SK-N-SH (cell line): Measurements from ENCODE around the gene NSD2. TPM values are rescaled to one million over a fixed set of nuclear protein-coding genes. Genes with fewer than 3 reads are reported as not detected.
A peak's percentile ranks its signal among the peaks of the same experiment; 100 is the strongest.

ENCODE experiments used
- CTCF ChIA-PET: fragments of 300-600, 350-600 bp; formaldehyde crosslinking; extraction: SDS; loops from one replicate; lab custom pipeline; 2021; lab: Yijun Ruan, JAX
- POLR2A ChIA-PET: fragments of 350-600 bp; sonication (Branson Sonifier 250); formaldehyde crosslinking; extraction: SDS; loops from one replicate; lab custom pipeline; 2020; ENCODE audit warnings: antibody characterized with exemption, inconsistent platforms; lab: Yijun Ruan, JAX
- DNase-seq: peaks from one replicate; pipeline ENCODE4 v3.0.0; 2012
- H2AFZ ChIP-seq: fragments of 200-600 bp; sonication (generic); 2 replicates; pipeline ENCODE4 v1.8.1; 2016; ENCODE audit warnings: antibody characterized with exemption, mild to moderate bottlenecking, low read depth
- H3F3A ChIP-seq: fragments of 200-600 bp; sonication (generic); replicated peaks from 2 replicates; pipeline ENCODE3; 2016; ENCODE audit warnings: antibody characterized with exemption, mild to moderate bottlenecking; ENCODE audit not compliant: insufficient read depth
- H3K27ac ChIP-seq, 2 experiments: fragments of 200-500 bp in 1 of 2; fragments of 200-600 bp in 1 of 2; sonication (Bioruptor generic) in 1 of 2; sonication (generic), shearing (Covaris generic) in 1 of 2; 2 replicates each; pipeline versions ENCODE4 v1.5.1 to v1.6.1; 2014 to 2016; ENCODE audit warnings: low read depth in 2 of 2, inconsistent platforms in 1 of 2, low read length in 1 of 2, mild to moderate bottlenecking in 1 of 2, mixed read lengths in 1 of 2
- H3K27me3 ChIP-seq: fragments of 200-600 bp; sonication (generic), shearing (Covaris generic); 2 replicates; pipeline ENCODE4 v1.6.1; 2016; ENCODE audit warnings: mixed run types; ENCODE audit not compliant: insufficient read depth
- H3K36me3 ChIP-seq, 2 experiments: fragments of 200-500 bp in 1 of 2; fragments of 200-600 bp in 1 of 2; sonication (Bioruptor generic) in 1 of 2; sonication (generic) in 1 of 2; replicated peaks in 1 of 2; 2 replicates each; pipeline versions ENCODE3 to v1.5.1; 2014 to 2016; ENCODE audit warnings: low read length in 1 of 2, mild to moderate bottlenecking in 1 of 2; ENCODE audit not compliant: insufficient read depth in 2 of 2, control insufficient read depth in 1 of 2
- H3K4me1 ChIP-seq, 2 experiments: fragments of 200-500 bp in 1 of 2; fragments of 200-600 bp in 1 of 2; sonication (Bioruptor generic) in 1 of 2; sonication (generic), shearing (Covaris generic) in 1 of 2; 2 replicates each; pipeline versions ENCODE4 v1.5.1 to v1.6.1; 2014 to 2016; ENCODE audit warnings: low read depth in 1 of 2, low read length in 1 of 2, mixed run types in 1 of 2; ENCODE audit not compliant: insufficient read depth in 2 of 2, control insufficient read depth in 1 of 2
- H3K4me2 ChIP-seq: fragments of 200-600 bp; sonication (generic), shearing (Covaris generic); 2 replicates; pipeline ENCODE4 v1.6.1; 2017; ENCODE audit warnings: mixed run types
- H3K4me3 ChIP-seq, 2 experiments: fragments of 200-500 bp in 1 of 2; fragments of 200-600 bp in 1 of 2; sonication (Bioruptor generic) in 1 of 2; sonication (generic), shearing (Covaris generic) in 1 of 2; 2 replicates each; pipeline versions ENCODE4 v1.5.1 to v1.8.1; 2014 to 2016; ENCODE audit warnings: low read depth in 2 of 2, inconsistent platforms in 1 of 2, low read length in 1 of 2, mild to moderate bottlenecking in 1 of 2, mixed read lengths in 1 of 2, moderate library complexity in 1 of 2
- H3K79me2 ChIP-seq: fragments of 200-600 bp; sonication (generic); 2 replicates; pipeline ENCODE4 v1.8.1; 2017; ENCODE audit warnings: mild to moderate bottlenecking; ENCODE audit not compliant: insufficient read depth
- H3K9ac ChIP-seq: fragments of 200-600 bp; sonication (generic); 2 replicates; pipeline ENCODE4 v1.6.1; 2017; ENCODE audit warnings: mixed run types
- H3K9me2 ChIP-seq: fragments of 200-600 bp; sonication (generic); 2 replicates; pipeline ENCODE4 v1.6.1; 2017; ENCODE audit warnings: mixed run types
- H3K9me3 ChIP-seq: fragments of 200-600 bp; sonication (generic); 2 replicates; pipeline ENCODE4 v1.6.1; 2017; ENCODE audit warnings: mixed run types, mild to moderate bottlenecking, moderate library complexity
- H4K20me1 ChIP-seq: fragments of 200-600 bp; sonication (generic); 2 replicates; pipeline ENCODE4 v1.6.1; 2017; ENCODE audit warnings: mild to moderate bottlenecking, mixed run types; ENCODE audit not compliant: insufficient read depth
- EP300 ChIP-seq, 2 experiments: IDR thresholded peaks; 2 replicates each; pipeline versions ENCODE4 v1.4.0 to v1.6.1; 2012; ENCODE audit warnings: borderline replicate concordance in 1 of 2, low read depth in 1 of 2, low read length in 1 of 2
- FOXJ3 ChIP-seq: sonication (generic); formaldehyde crosslinking; IDR thresholded peaks from 2 replicates; pipeline ENCODE4 v1.5.1; 2020; ENCODE audit warnings: mild to moderate bottlenecking, missing genetic modification reagents
- GATA2 ChIP-seq: sonication (generic); formaldehyde crosslinking; IDR thresholded peaks from 2 replicates; pipeline ENCODE4 v1.5.0; 2020; ENCODE audit warnings: mild to moderate bottlenecking, missing genetic modification reagents
- JUND ChIP-seq: IDR thresholded peaks from 2 replicates; pipeline ENCODE4 v1.4.0; 2012
- MXI1 ChIP-seq: IDR thresholded peaks from 2 replicates; pipeline ENCODE4 v1.6.1; 2012; ENCODE audit warnings: mild to moderate bottlenecking, low read depth, low read length, improper control_type of control experiment
- NFIC ChIP-seq: IDR thresholded peaks from 2 replicates; pipeline ENCODE4 v1.4.0; 2012; ENCODE audit warnings: borderline replicate concordance
- NRF1 ChIP-seq: IDR thresholded peaks from 2 replicates; pipeline ENCODE4 v1.6.1; 2012; ENCODE audit warnings: low read depth, mild to moderate bottlenecking, low read length
- RAD21 ChIP-seq: IDR thresholded peaks from 2 replicates; pipeline ENCODE4 v1.6.1; 2012; ENCODE audit warnings: mild to moderate bottlenecking, low read length
- RFX5 ChIP-seq: IDR thresholded peaks from 2 replicates; pipeline ENCODE4 v1.6.1; 2012; ENCODE audit warnings: mild to moderate bottlenecking, improper control_type of control experiment, low read length
- RXRA ChIP-seq: IDR thresholded peaks from 2 replicates; pipeline ENCODE4 v1.4.0; 2012; ENCODE audit warnings: low read depth, mild to moderate bottlenecking, borderline replicate concordance
- TEAD4 ChIP-seq: IDR thresholded peaks from 2 replicates; pipeline ENCODE4 v1.4.0; 2012; ENCODE audit warnings: mild to moderate bottlenecking, borderline replicate concordance; ENCODE audit not compliant: insufficient read depth
- YY1 ChIP-seq: IDR thresholded peaks from 2 replicates; pipeline ENCODE4 v1.4.0; 2012; ENCODE audit warnings: low read depth, mild to moderate bottlenecking
- WGBS: methylation state at CpG from one replicate; pipeline ENCODE4 v1.1.6; 2017; ENCODE audit warnings: low lambda C conversion rate; 5-methylcytosine and 5-hydroxymethylcytosine counted together
- polyA plus RNA-seq, 3 experiments: library from polyadenylated mRNA; depleted of rRNA; stranded (reverse); fragments of >200 nt; gene quantifications; 2 replicates each; pipeline ENCODE4 v1.2.3, GENCODE V29; 2012
- TF ChIP-seq, protein P1 (sequence below): IDR thresholded peaks from 2 replicates; pipeline ENCODE4 v1.4.0; 2012; ENCODE audit warnings: low read depth
- TF ChIP-seq, protein P2 (sequence below): fragments of 150-350 bp; IDR thresholded peaks from 2 replicates; pipeline ENCODE4 v1.6.1; 2017; ENCODE audit warnings: antibody characterized with exemption, low read length, low read depth, borderline replicate concordance
- TF ChIP-seq, protein P3 (sequence below): IDR thresholded peaks from 2 replicates; pipeline ENCODE4; 2012

The NSD2 gene
- polyA plus RNA-seq, 1 of the 3 experiments (the other 2 are of a cell fraction), result 34.2 TPM

DNA sequence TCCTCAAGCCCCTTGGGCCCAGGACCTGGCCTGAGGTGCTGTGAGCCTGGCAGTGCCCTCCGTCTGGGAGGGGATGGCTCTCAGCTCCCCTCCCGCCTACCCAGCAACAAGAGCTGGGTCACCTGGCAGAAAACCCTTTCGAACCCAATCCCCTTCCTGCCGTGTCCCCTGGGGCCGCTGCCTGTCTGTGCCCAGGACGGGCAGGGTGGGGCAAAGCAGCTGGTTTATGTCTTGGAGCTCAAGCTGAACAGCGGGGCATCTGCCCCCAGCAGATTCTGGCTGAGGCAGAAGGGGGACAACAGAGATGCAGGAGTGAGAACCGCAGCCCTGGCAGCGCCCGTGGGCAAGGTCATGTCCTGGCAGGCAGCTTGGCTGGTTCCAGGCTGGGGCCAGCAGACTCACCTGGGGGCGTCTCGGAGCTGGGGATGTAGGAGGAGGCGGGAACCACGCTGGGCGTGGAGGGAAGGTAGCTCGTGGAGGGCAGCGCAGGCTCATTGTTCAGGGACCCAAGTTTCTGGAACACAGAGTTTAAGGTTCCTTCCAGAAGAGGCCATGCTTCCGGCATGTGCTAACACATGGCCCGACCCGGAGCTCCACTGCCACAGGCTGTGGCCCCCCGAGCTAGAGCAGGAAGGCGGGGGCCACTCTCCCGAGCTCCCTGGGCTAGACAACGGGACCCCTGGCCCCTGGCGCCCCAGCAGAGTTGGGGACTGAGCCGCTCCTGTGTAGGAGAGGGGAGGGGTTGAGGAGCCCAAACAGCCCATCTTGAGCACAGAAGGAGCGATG, 113.4 kb downstream of the NSD2 start:
- Histone ChIP-seq H3K27ac (peak overlapping the region; percentile 3 to 96; a peak in 2 of 4 replicates), H4K20me1 (no peaks in the 10 kb centered on the region), H3K9ac (no peak overlapping the region), H3K9me2 (no peaks in the 10 kb centered on the region), H3K4me1 (peaks cover 0 to 24% of the 10 kb centered on the region in 2 experiments; a peak in 1 of 4 replicates), H3K36me3 (peaks cover 24 to 84% of the 10 kb centered on the region in 2 experiments), H3K27me3 (no peaks in the 10 kb centered on the region), H3F3A (peaks cover 25% of the 10 kb centered on the region), H3K9me3 (no peaks in the 10 kb centered on the region), H3K4me3 (no peak overlapping the region), H2AFZ (no peak overlapping the region), H3K79me2 (no peaks in the 10 kb centered on the region), H3K4me2 (no peak overlapping the region)
- DNase-seq, result peak; percentile 92
- ChIA-PET CTCF (interaction anchor here (0.6 to 1.0 kb wide), 5 partner anchors 10 to 85 kb away, joined by 3 to 4 read pairs (median 3); no protein-coding TSS in a partner anchor), POLR2A (interaction anchor here (1.2 to 1.8 kb wide), 2 partner anchors 24 to 33 kb away, joined by 4 to 6 read pairs; partner anchors contain the start of gene NELFA)
- WGBS, result 85% methylated on average over 15 of the region's 27 CpGs
- 0 out of 2 replicates have a peak, but pooled peaks have one; percentile 8 for TF ChIP-seq RAD21
- no peak for TF ChIP-seq RXRA
- peak; percentile 88 for TF ChIP-seq FOXJ3 (CRISPR knock-in tag)
- TF ChIP-seq GATA2 (CRISPR knock-in tag), result peak; percentile 38; the same call in 1 of the 2 replicates
- TF ChIP-seq EP300 (IDR thresholded peaks at IDR 0.05; ENCODE audit: borderline replicate concordance in 1 of 2, low read depth in 1 of 2, low read length in 1 of 2), result peak in 1 of 2 experiments; percentile 50; a peak in 2 of 4 replicates
- TF ChIP-seq MXI1, result 0 out of 2 replicates have a peak, but pooled peaks have one; percentile 13
- no peak for TF ChIP-seq NRF1
- TF ChIP-seq JUND, result no peak
- TF ChIP-seq RFX5, result peak; percentile 68
- TF ChIP-seq, protein P1, sequence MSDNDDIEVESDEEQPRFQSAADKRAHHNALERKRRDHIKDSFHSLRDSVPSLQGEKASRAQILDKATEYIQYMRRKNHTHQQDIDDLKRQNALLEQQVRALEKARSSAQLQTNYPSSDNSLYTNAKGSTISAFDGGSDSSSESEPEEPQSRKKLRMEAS, result no peak
- TF ChIP-seq, protein P2, sequence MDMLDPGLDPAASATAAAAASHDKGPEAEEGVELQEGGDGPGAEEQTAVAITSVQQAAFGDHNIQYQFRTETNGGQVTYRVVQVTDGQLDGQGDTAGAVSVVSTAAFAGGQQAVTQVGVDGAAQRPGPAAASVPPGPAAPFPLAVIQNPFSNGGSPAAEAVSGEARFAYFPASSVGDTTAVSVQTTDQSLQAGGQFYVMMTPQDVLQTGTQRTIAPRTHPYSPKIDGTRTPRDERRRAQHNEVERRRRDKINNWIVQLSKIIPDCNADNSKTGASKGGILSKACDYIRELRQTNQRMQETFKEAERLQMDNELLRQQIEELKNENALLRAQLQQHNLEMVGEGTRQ, result no peak
- TF ChIP-seq YY1, result no peak
- TF ChIP-seq NFIC, result 0 out of 2 replicates have a peak, but pooled peaks have one; percentile 1
- TF ChIP-seq, protein P3, sequence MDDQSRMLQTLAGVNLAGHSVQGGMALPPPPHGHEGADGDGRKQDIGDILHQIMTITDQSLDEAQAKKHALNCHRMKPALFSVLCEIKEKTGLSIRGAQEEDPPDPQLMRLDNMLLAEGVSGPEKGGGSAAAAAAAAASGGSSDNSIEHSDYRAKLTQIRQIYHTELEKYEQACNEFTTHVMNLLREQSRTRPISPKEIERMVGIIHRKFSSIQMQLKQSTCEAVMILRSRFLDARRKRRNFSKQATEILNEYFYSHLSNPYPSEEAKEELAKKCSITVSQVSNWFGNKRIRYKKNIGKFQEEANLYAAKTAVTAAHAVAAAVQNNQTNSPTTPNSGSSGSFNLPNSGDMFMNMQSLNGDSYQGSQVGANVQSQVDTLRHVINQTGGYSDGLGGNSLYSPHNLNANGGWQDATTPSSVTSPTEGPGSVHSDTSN, result no peak
- TF ChIP-seq TEAD4, result no peak
